Sigmoid colon (tissue), 7 donors: Measurements from ENCODE around the gene NR1H2. TPM values are rescaled to one million over a fixed set of nuclear protein-coding genes. Genes with fewer than 3 reads are reported as not detected.

Source experiments
- DNase-seq: peaks from one replicate; pipeline ENCODE4 v3.0.0-alpha.2; 2019
- H3K27ac ChIP-seq, 4 donors: fragments of 200-600 bp; sonication (generic); one replicate each; pipeline ENCODE4 v1.5.1; 2016 to 2019; ENCODE audit warnings: mild to moderate bottlenecking in 1 of 4
- H3K27me3 ChIP-seq, 3 donors: fragments of 200-600 bp; sonication (generic); one replicate each; pipeline ENCODE4 v1.5.1; 2019; ENCODE audit warnings: mild to moderate bottlenecking in 1 of 3
- H3K36me3 ChIP-seq, 4 donors: fragments of 200-600 bp; sonication (generic); one replicate each; pipeline ENCODE4 v1.5.1; 2016 to 2019
- H3K4me1 ChIP-seq, 4 donors: fragments of 200-600 bp; sonication (generic); one replicate each; pipeline ENCODE4 v1.5.1; 2017 to 2019
- H3K4me3 ChIP-seq, 4 donors: fragments of 200-600 bp; sonication (generic); one replicate each; pipeline ENCODE4 v1.5.1; 2017 to 2019; ENCODE audit warnings: mild to moderate bottlenecking in 2 of 4, moderate library complexity in 1 of 4
- H3K9me3 ChIP-seq, 4 donors: fragments of 200-600 bp in 3 of 4; sonication (generic) in 3 of 4; one replicate each; pipeline versions ENCODE4 v1.5.1 to v1.6.1; 2013 to 2019
- CTCF ChIP-seq, 4 experiments: fragments of 450-650 bp in 3 of 4; fragments of 200-600 bp in 1 of 4; IDR thresholded peaks; one replicate each; pipeline ENCODE4 v1.5.1; 2016 to 2019; ENCODE audit warnings: antibody characterized with exemption in 4 of 4, mild to moderate bottlenecking in 3 of 4, moderate library complexity in 2 of 4
- EP300 ChIP-seq, 4 donors: sonication (generic); formaldehyde crosslinking; IDR thresholded peaks; one replicate each; pipeline ENCODE4 v1.6.1; 2017; ENCODE audit warnings: antibody characterized with exemption in 4 of 4
- POLR2A ChIP-seq, 2 donors: fragments of 450-650 bp; IDR thresholded peaks; one replicate each; pipeline ENCODE4 v1.6.1; 2016; ENCODE audit warnings: antibody characterized with exemption in 2 of 2, mild to moderate bottlenecking in 2 of 2, moderate library complexity in 2 of 2
- POLR2AphosphoS5 ChIP-seq, 4 donors: sonication (generic); formaldehyde crosslinking; IDR thresholded peaks; one replicate each; pipeline ENCODE4 v1.6.1; 2017; ENCODE audit warnings: antibody characterized with exemption in 4 of 4
- WGBS, 2 donors: extraction: QIAGEN DNeasy Blood & Tissue Kit; methylation state at CpG; one replicate each; pipeline ENCODE4 v1.1.7; 2013; 5-methylcytosine and 5-hydroxymethylcytosine counted together
- intact Hi-C: fragments of 100-400 bp; cut with DNase I; formaldehyde crosslinking; loops from one replicate; pipeline ENCODE4 v1.15.1; 2023
- polyA plus RNA-seq, 3 donors: library from polyadenylated mRNA; stranded (reverse); fragments of 200-250 nt; gene quantifications; one replicate each; pipeline ENCODE4 v1.2.3, GENCODE V29; 2013
- total RNA-seq, 4 donors: library from RNA; depleted of rRNA; stranded (reverse); fragments of >200 nt; gene quantifications; one replicate each; pipeline ENCODE4 v1.1.0, GENCODE V29; 2016
- donor health status: healthy with polysubstance abuse.
- donor health status: Bipolar disorder and iron deficiency.
- donor health status: healthy.

The NR1H2 gene
- total and polyA plus RNA-seq, 7 donors = 58.9 to 143 (median 92.5) TPM

GRCh38 chr19:50406156-50406820 is 30.0 kb downstream of the NR1H2 start:
- no peak overlapping the region for H3K27ac ChIP-seq
- peaks cover 0 to 47% (median 11%) of the 10 kb centered on the region in 4 donors for H3K36me3 ChIP-seq
- H3K4me1 ChIP-seq = no peaks in the 10 kb centered on the region
- no peak for DNase-seq
- H3K9me3 ChIP-seq = no peaks in the 10 kb centered on the region
- TF ChIP-seq EP300 (IDR thresholded peaks at IDR 0.05) (no peak), POLR2AphosphoS5 (IDR thresholded peaks at IDR 0.05) (no peak), POLR2A (IDR thresholded peaks at IDR 0.05) (no peak), CTCF (IDR thresholded peaks at IDR 0.05) (no peak)
- intact Hi-C loops = no loop called here
- no peaks in the 10 kb centered on the region for H3K27me3 ChIP-seq
- no peak overlapping the region for H3K4me3 ChIP-seq
- WGBS, 2 donors = 92 to 93% methylated on average over 22 of the region's 22 CpGs

DNA sequence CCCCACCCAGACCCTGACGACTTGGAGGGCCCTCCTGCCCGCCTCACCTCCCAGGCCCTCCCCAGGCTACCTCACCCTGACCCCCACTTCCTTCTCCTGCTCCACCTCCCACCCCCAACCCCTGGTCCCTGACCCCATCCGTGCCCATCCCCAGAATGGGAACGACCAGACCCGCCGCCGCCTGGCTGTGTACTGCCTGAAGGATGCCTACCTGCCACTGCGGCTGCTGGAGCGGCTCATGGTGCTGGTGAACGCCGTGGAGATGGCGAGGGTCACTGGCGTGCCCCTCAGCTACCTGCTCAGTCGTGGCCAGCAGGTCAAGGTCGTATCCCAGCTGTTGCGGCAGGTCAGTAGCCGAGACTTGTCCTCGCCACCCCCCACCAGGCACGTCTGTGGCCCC is 30.6 kb downstream of the NR1H2 start:
- H3K4me1 ChIP-seq = no peaks in the 10 kb centered on the region
- H3K27ac ChIP-seq = no peak overlapping the region
- H3K36me3 ChIP-seq = peaks cover 0 to 44% (median 11%) of the 10 kb centered on the region in 4 donors
- no peaks in the 10 kb centered on the region for H3K27me3 ChIP-seq
- DNase-seq = no peak
- no peak overlapping the region for H3K4me3 ChIP-seq
- TF ChIP-seq POLR2A (IDR thresholded peaks at IDR 0.05) = no peak
- TF ChIP-seq CTCF (IDR thresholded peaks at IDR 0.05) = no peak
- TF ChIP-seq EP300 (IDR thresholded peaks at IDR 0.05) = no peak
- TF ChIP-seq POLR2AphosphoS5 (IDR thresholded peaks at IDR 0.05) = no peak
- 95 to 96% methylated on average over 19 of the region's 19 CpGs for WGBS, 2 donors
- no peaks in the 10 kb centered on the region for H3K9me3 ChIP-seq
- intact Hi-C loops = no loop called here

DNA sequence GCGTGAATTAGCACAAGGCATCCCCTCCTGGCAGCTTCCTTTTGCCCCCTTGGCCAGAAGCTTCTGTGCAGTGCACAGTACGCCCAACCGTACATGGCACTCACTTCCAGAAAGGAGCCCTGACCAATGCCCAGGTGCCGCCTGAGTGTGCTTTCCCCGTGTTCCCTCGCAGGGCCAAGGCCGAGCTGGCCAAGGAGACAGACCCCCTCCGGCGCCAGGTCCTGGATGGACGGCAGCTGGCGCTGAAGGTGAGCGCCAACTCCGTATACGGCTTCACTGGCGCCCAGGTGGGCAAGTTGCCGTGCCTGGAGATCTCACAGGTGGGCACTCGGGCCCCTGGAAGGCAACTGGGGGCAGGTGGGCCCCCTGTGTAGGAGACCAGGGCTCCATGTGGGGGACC is 33.1 kb downstream of the NR1H2 start:
- H3K27ac ChIP-seq = no peak overlapping the region
- no peaks in the 10 kb centered on the region for H3K27me3 ChIP-seq
- WGBS, 2 donors = 96 to 97% methylated on average over 17 of the region's 17 CpGs
- intact Hi-C loops = no loop called here
- peaks cover 0 to 27% (median 9%) of the 10 kb centered on the region in 4 donors for H3K36me3 ChIP-seq
- no peaks in the 10 kb centered on the region for H3K9me3 ChIP-seq
- no peak for TF ChIP-seq POLR2AphosphoS5 (IDR thresholded peaks at IDR 0.05)
- no peak for TF ChIP-seq POLR2A (IDR thresholded peaks at IDR 0.05)
- TF ChIP-seq CTCF (IDR thresholded peaks at IDR 0.05) = no peak
- no peak for TF ChIP-seq EP300 (IDR thresholded peaks at IDR 0.05)
- no peaks in the 10 kb centered on the region for H3K4me1 ChIP-seq
- H3K4me3 ChIP-seq = no peak overlapping the region
- DNase-seq = no peak

DNA sequence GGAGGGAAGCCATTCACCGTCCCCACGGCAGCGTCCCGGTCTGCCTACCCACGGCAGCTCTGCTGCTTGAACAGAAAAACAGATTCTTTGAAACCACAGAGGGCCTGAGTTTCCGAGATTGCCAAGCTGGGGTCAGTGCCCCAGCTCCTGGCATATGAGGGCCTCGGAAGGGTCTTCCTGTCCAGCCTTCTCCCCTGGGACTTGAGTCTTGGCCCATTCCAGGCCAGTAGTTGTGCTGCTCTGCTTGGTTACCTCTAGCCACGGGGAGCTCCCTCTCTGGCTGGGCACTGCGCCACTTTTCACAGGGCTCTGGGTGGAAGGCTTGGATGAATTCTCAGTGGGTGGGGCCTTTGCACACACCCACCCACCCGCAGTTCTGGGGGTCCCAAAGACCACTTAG is 33.9 kb downstream of the NR1H2 start:
- Histone ChIP-seq H3K9me3 (no peaks in the 10 kb centered on the region), H3K36me3 (peaks cover 0 to 27% (median 9%) of the 10 kb centered on the region in 4 donors), H3K27ac (no peak overlapping the region), H3K4me3 (no peak overlapping the region), H3K27me3 (no peaks in the 10 kb centered on the region), H3K4me1 (no peaks in the 10 kb centered on the region)
- intact Hi-C loops = no loop called here
- DNase-seq = no peak
- TF ChIP-seq CTCF (IDR thresholded peaks at IDR 0.05) (no peak), EP300 (IDR thresholded peaks at IDR 0.05) (no peak), POLR2AphosphoS5 (IDR thresholded peaks at IDR 0.05) (no peak), POLR2A (IDR thresholded peaks at IDR 0.05) (no peak)
- 77 to 86% methylated on average over 10 of the region's 10 CpGs for WGBS, 2 donors

GRCh38 chr19:50412419-50412818 is 36.2 kb downstream of the NR1H2 start:
- Histone ChIP-seq H3K27me3 (peaks cover 0 to 10% (median 4%) of the 10 kb centered on the region in 3 donors), H3K27ac (no peak overlapping the region), H3K36me3 (peaks cover 0 to 16% (median 9%) of the 10 kb centered on the region in 4 donors), H3K9me3 (no peaks in the 10 kb centered on the region), H3K4me1 (no peaks in the 10 kb centered on the region), H3K4me3 (no peak overlapping the region)
- TF ChIP-seq POLR2AphosphoS5 (IDR thresholded peaks at IDR 0.05) = no peak
- TF ChIP-seq CTCF (IDR thresholded peaks at IDR 0.05) = no peak
- no peak for TF ChIP-seq EP300 (IDR thresholded peaks at IDR 0.05)
- no peak for TF ChIP-seq POLR2A (IDR thresholded peaks at IDR 0.05)
- intact Hi-C loops = no loop called here
- no peak for DNase-seq
- 95 to 98% methylated on average over 2 of the region's 2 CpGs for WGBS, 2 donors
